Eye (tissue), 1 donor: ENCODE data around the gene ANKRD30BL.
A peak's percentile ranks its signal among the peaks of the same experiment; 100 is the strongest.
"Not testable (repeated sequence)": the region's sequence is repeated elsewhere in the genome, so short reads cannot be mapped to it uniquely, and the experiment has no call there.

Experiments used
- DNase-seq: peaks from one replicate; pipeline ENCODE4 v3.0.0-alpha.2; 2015

The ANKRD30BL gene

GRCh38 chr2:132161161-132162124, at the start of gene ANKRD30BL:
ANKRD30BL (minus strand) TSS chr2:132161952; CDS start chr2:132161705, 247 bp downstream.
- DNase-seq = not testable (repeated sequence)

DNA sequence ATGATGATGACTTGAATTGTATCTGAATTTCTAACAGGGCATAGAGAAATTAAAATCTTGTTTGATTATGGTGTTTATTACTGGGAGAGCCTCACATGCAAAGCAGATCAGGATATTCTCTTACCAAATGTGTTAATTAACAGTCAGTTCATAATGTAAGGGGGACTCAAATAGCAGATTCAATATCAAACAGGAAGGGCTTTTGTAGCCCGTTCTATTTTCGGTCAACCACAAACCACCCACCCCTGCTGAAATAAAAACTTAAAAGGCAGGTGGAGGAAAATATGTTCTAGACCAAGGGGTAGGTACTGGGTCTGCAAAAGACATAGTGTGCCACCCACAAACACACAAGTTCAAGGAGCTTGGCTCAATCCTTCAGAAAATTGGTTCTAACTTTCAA, 41.1 kb upstream of the ANKRD30BL start:
- not testable (repeated sequence) for DNase-seq

GRCh38 chr2:132192854-132193253, 31.1 kb upstream of the ANKRD30BL start:
- DNase-seq = not testable (repeated sequence)

GRCh38 chr2:132167100-132167499, 5.3 kb upstream of the ANKRD30BL start:
- not testable (repeated sequence) for DNase-seq

DNA sequence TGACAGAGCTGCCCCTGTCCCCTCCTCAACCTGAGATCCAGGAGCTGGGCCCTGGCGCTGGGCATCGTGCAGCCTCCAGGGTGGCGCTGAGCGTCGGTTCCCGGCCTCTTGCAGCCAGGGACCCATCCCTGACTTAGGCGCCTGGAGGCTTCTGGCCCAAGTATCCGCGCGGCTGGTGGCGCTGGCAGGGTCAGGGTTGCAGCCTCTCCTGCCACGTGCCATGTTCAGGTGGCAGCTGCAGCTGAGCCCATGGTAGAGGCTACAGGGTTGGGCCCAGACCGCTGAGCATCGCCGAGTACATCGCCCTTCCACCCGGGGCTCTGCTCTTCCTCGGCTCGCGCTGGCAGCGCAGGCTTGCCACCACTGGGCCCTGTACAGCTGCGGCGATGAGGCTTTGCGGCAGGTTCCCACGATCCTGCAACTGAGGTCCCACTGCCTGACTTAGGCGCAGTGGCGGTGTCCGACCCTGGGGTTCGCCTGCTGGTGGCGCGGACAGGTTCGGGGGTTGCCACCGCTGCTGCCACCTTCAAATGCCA, 441 bp upstream of the ANKRD30BL start:
- DNase-seq = not testable (repeated sequence)

- DNase-seq = peak; percentile 88
Observed at GRCh38 chr2:132146774-132147173, 15.0 kb downstream of the ANKRD30BL start.
